ENCODE data around the gene ZNF813. TPM values are rescaled to one million over a fixed set of nuclear protein-coding genes. Genes with fewer than 3 reads are reported as not detected.

ZNF813 gene
- total RNA-seq, 1 experiment from 2014 or later, result 9.6 TPM

GRCh38 chr19:53518716-53519115 lies 51.2 kb downstream of the ZNF813 start:
- in situ Hi-C loops (cut with HindIII; ENCODE audit: low pct_unique_long_range_greater_than_20kb, low sequenced_read_pairs) (no loop called here), intact Hi-C loops (cut with micrococcal nuclease; ENCODE audit: unreplicated experiment) (no loop called here)
- DNase-seq (ENCODE audit: low read depth, low spot score) (no peak), ATAC-seq (no peak)
- POLR2A ChIA-PET, result interaction anchor here (0.6 kb wide), 1 partner anchor 52 kb away, joined by 8 read pairs; no protein-coding TSS in a partner anchor
- Histone ChIP-seq H3K36me3 (ENCODE audit: control insufficient read depth, insufficient read depth, low read length) (no peaks in the 10 kb centered on the region), H3K4me1 (ENCODE audit: control insufficient read depth, insufficient read depth, low read length) (peaks cover 8% of the 10 kb centered on the region), H3K9me3 (ENCODE audit: control insufficient read depth, insufficient read depth, low read depth, low read length) (peaks cover 7% of the 10 kb centered on the region; the same call in 1 of the 2 replicates), H3K27me3 (ENCODE audit: control insufficient read depth, insufficient read depth, low read length) (no peaks in the 10 kb centered on the region), H3K27ac (ENCODE audit: low read length) (no peak overlapping the region), H3K4me3 (ENCODE audit: low read depth in 2 of 2, low read length in 2 of 2) (no peak overlapping the region)
- TF ChIP-seq SIN3A (IDR thresholded peaks at IDR 0.05; ENCODE audit: borderline replicate concordance, insufficient read depth, low read depth, low read length) (no peak), CTCF (IDR thresholded peaks at IDR 0.05) (no peak), TCF7L2 (IDR thresholded peaks at IDR 0.05; ENCODE audit: low read depth, low read length) (no peak), POLR2AphosphoS5 (IDR thresholded peaks at IDR 0.05; ENCODE audit: low read depth, low read length) (no peak)
- TF ChIP-seq, protein P1, sequence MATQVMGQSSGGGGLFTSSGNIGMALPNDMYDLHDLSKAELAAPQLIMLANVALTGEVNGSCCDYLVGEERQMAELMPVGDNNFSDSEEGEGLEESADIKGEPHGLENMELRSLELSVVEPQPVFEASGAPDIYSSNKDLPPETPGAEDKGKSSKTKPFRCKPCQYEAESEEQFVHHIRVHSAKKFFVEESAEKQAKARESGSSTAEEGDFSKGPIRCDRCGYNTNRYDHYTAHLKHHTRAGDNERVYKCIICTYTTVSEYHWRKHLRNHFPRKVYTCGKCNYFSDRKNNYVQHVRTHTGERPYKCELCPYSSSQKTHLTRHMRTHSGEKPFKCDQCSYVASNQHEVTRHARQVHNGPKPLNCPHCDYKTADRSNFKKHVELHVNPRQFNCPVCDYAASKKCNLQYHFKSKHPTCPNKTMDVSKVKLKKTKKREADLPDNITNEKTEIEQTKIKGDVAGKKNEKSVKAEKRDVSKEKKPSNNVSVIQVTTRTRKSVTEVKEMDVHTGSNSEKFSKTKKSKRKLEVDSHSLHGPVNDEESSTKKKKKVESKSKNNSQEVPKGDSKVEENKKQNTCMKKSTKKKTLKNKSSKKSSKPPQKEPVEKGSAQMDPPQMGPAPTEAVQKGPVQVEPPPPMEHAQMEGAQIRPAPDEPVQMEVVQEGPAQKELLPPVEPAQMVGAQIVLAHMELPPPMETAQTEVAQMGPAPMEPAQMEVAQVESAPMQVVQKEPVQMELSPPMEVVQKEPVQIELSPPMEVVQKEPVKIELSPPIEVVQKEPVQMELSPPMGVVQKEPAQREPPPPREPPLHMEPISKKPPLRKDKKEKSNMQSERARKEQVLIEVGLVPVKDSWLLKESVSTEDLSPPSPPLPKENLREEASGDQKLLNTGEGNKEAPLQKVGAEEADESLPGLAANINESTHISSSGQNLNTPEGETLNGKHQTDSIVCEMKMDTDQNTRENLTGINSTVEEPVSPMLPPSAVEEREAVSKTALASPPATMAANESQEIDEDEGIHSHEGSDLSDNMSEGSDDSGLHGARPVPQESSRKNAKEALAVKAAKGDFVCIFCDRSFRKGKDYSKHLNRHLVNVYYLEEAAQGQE (IDR thresholded peaks at IDR 0.05; ENCODE audit: insufficient read depth in 1 of 2, low read depth in 2 of 2, low read length in 1 of 2), result no peak
- no TSS peak for BruUV-seq (replicated peaks)
- CTCF ChIA-PET, result no interaction called here

- no peak overlapping the region for H3K4me3 ChIP-seq (ENCODE audit: low read depth in 2 of 2, low read length in 2 of 2)
- BruUV-seq (replicated peaks), result no TSS peak
- in situ Hi-C loops (cut with HindIII; ENCODE audit: low pct_unique_long_range_greater_than_20kb, low sequenced_read_pairs) (no loop called here), intact Hi-C loops (cut with micrococcal nuclease; ENCODE audit: unreplicated experiment) (no loop called here)
- H3K27ac ChIP-seq (ENCODE audit: low read length), result peak overlapping the region; percentile 88; the same call in 1 of the 2 replicates
- H3K36me3 ChIP-seq (ENCODE audit: control insufficient read depth, insufficient read depth, low read length), result no peaks in the 10 kb centered on the region
- peaks cover 7% of the 10 kb centered on the region; the same call in 1 of the 2 replicates for H3K9me3 ChIP-seq (ENCODE audit: control insufficient read depth, insufficient read depth, low read depth, low read length)
- CTCF ChIA-PET, result no interaction called here
- DNase-seq (ENCODE audit: low read depth, low spot score) (no peak), ATAC-seq (no peak)
- H3K27me3 ChIP-seq (ENCODE audit: control insufficient read depth, insufficient read depth, low read length), result no peaks in the 10 kb centered on the region
- no peak for TF ChIP-seq POLR2AphosphoS5 (IDR thresholded peaks at IDR 0.05; ENCODE audit: low read depth, low read length)
- TF ChIP-seq, protein P1 (IDR thresholded peaks at IDR 0.05; ENCODE audit: insufficient read depth in 1 of 2, low read depth in 2 of 2, low read length in 1 of 2), result no peak
- no peak for TF ChIP-seq TCF7L2 (IDR thresholded peaks at IDR 0.05; ENCODE audit: low read depth, low read length)
- no peak for TF ChIP-seq SIN3A (IDR thresholded peaks at IDR 0.05; ENCODE audit: borderline replicate concordance, insufficient read depth, low read depth, low read length)
- H3K4me1 ChIP-seq (ENCODE audit: control insufficient read depth, insufficient read depth, low read length), result peaks cover 8% of the 10 kb centered on the region
- POLR2A ChIA-PET, result interaction anchor here (0.6 kb wide), 1 partner anchor 52 kb away, joined by 8 read pairs; no protein-coding TSS in a partner anchor
Measured at GRCh38 chr19:53519446-53519845, 51.9 kb downstream of the ZNF813 start.

All from Panc1 (cell line).